DND-41 (cell line): ENCODE results near the gene ZDHHC11B.
"Not testable (repeated sequence)": the region's sequence is repeated elsewhere in the genome, so short reads cannot be mapped to it uniquely, and the experiment has no call there.

ENCODE experiments used
- CTCF ChIP-seq: IDR thresholded peaks from 2 replicates; pipeline ENCODE4 v1.5.1; 2012; ENCODE audit warnings: borderline replicate concordance, low read length, moderate library complexity, mild to moderate bottlenecking; ENCODE audit not compliant: poor library complexity, severe bottlenecking; ENCODE audit errors: extremely low read depth
- EZH2 ChIP-seq: IDR thresholded peaks from 3 replicates; pipeline ENCODE4 v1.6.1; 2012; ENCODE audit warnings: borderline replicate concordance, low read depth, mild to moderate bottlenecking, moderate library complexity, low read length, inconsistent platforms; ENCODE audit not compliant: severe bottlenecking

DNA sequence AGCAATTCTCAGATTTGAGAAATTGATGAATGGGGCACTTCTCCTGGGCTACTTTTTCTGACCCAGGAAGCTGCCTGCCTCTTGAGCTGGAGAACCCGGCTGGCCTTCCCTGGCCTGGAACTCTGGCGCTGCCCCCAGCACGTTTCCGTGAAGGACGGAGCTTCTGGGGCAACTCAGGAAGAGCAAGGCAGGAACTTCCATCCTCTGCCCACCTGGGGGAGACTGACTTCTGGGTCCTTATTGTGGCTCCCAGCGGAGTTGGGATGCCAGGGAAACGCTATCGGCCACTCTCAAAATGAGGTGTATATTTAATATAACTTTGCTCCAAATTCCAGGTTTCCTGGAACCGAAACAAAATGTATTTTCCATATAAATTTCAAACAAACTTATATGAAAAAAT is 57.4 kb downstream of the ZDHHC11B start:
- not testable (repeated sequence) for TF ChIP-seq EZH2, CTCF
